Measurements from ENCODE around the gene CIDEA.
A peak's percentile ranks its signal among the peaks of the same experiment; 100 is the strongest.

The CIDEA gene

DNA sequence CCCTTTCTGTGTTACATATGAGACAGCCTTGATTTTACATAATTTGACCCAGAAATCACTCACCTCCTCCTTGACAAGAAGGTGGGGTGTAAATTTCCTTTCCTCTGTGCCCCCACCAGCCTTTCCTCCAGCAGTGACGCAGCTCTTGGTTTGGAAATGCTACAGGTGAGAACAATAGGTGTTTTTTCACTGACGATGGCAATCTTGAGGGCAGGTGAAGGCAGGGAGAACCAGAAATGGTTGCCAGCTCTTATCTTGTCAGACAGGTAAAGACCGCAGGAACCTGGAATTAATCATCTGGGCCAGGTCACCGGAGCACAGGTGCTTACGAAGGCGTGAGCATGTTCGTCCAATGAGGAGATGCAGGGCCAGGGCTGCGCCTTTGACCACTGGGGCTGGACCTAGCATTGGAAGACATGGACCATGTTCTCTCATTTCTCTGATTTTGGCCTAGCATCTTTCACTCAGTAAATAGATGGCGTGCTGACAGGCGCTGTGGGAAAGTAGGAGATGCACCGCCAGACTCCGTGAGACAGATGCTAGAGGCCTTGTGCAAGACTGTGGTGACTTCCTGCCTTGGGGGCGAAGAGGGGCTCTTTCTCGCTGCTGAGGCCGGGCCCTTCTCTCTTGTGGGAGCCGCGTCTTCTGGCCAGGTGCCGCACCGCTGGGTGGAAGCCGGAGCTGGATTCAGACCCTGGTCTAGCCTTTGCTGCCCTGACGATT, 4.0 kb downstream of the CIDEA start:
- no peak overlapping the region for H3K27ac ChIP-seq (ENCODE audit: low read depth, low read length)
- H3K9me3 ChIP-seq (ENCODE audit: low read length), result no peaks in the 10 kb centered on the region
- peaks cover 6% of the 10 kb centered on the region for H3K4me1 ChIP-seq (ENCODE audit: insufficient read depth, low read length)
- peaks cover 4 to 22% of the 10 kb centered on the region in 2 donors for H3K27me3 ChIP-seq (ENCODE audit: control insufficient read depth in 1 of 2, insufficient read depth in 2 of 2, low read length in 2 of 2)
- no peak overlapping the region for H3K4me3 ChIP-seq (ENCODE audit: low read depth in 1 of 2, low read length in 2 of 2)
- H3K36me3 ChIP-seq (ENCODE audit: insufficient read depth, low read length), result no peaks in the 10 kb centered on the region
- no peak overlapping the region for H3K9ac ChIP-seq (ENCODE audit: low read length)

DNA sequence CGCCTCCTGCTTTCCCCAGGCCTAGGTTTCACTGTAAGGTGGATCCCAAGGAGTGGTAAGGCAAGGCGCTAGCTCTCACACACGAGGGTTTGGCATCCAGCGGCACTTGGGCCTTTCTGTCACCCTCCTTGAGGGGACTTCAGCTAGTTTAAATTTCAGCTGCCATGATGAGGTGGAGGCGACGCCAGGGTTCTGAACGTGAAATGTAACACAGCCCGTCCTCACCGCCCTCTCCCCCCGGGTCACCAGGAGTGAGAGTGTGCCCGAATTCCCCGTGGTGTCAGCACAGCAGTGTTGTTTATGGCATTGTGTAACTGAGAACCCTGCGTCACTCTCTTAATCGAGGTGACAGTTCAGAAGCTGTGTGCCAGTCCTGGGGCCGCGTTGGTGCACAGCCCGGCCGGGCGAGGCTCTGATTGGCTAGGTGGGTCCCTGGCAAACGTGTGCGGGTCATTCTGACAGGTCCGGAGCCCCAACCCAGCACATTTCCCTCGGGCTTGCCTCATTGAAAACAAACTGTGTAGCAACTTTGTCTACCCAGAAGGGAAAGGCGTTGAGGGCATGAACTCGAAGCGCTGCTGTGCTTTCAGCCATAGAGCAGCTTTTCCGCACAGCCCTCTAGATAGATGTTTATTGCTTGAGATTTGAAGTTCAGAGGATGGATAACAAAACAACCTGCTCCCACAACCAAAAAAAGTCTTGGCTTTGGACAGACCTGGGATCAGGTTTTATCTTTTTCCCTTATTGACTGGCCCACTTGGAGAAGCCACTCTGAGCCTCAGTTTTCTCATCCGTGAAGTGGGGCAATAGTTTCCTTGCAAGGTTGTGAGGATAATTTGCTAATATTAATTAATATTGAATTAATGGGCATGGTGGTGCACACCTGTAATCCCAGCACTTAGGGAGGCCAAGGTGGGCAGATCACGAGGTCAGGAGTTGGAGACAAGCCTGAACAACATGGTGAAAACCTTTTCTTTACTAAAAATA, 4.9 kb downstream of the CIDEA start:
- Histone ChIP-seq H3K4me3 (ENCODE audit: low read depth in 1 of 2, low read length in 2 of 2) (no peak overlapping the region), H3K4me1 (ENCODE audit: insufficient read depth, low read length) (peaks cover 6% of the 10 kb centered on the region), H3K36me3 (ENCODE audit: insufficient read depth, low read length) (no peaks in the 10 kb centered on the region), H3K27me3 (ENCODE audit: control insufficient read depth in 1 of 2, insufficient read depth in 2 of 2, low read length in 2 of 2) (peaks cover 4 to 14% of the 10 kb centered on the region in 2 donors), H3K27ac (ENCODE audit: low read depth, low read length) (no peak overlapping the region), H3K9me3 (ENCODE audit: low read length) (no peaks in the 10 kb centered on the region), H3K9ac (ENCODE audit: low read length) (no peak overlapping the region)

DNA sequence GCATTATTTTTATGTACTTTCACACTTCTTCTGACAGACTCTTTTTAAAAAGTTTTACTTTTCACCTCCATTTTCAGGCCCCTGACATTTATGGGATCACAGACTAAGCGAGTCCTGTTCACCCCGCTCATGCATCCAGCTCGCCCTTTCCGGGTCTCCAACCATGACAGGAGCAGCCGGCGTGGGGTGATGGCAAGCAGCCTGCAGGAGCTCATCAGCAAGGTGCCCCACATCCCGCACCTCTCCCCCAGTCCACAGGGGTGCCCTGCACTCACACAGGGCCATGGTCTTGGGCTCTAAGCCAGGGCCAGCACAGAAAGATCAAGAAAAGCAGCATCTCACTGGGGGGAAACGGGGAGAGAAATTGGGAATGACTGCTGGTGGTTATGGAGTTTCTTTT, 8.6 kb downstream of the CIDEA start:
- no peaks in the 10 kb centered on the region for H3K4me1 ChIP-seq (ENCODE audit: insufficient read depth, low read length)
- no peaks in the 10 kb centered on the region for H3K27me3 ChIP-seq (ENCODE audit: control insufficient read depth in 1 of 2, insufficient read depth in 2 of 2, low read length in 2 of 2)
- H3K4me3 ChIP-seq (ENCODE audit: low read depth in 1 of 2, low read length in 2 of 2), result no peak overlapping the region
- H3K27ac ChIP-seq (ENCODE audit: low read depth, low read length), result no peak overlapping the region
- H3K9me3 ChIP-seq (ENCODE audit: low read length), result no peaks in the 10 kb centered on the region
- no peak overlapping the region for H3K9ac ChIP-seq (ENCODE audit: low read length)
- no peaks in the 10 kb centered on the region for H3K36me3 ChIP-seq (ENCODE audit: insufficient read depth, low read length)

DNA sequence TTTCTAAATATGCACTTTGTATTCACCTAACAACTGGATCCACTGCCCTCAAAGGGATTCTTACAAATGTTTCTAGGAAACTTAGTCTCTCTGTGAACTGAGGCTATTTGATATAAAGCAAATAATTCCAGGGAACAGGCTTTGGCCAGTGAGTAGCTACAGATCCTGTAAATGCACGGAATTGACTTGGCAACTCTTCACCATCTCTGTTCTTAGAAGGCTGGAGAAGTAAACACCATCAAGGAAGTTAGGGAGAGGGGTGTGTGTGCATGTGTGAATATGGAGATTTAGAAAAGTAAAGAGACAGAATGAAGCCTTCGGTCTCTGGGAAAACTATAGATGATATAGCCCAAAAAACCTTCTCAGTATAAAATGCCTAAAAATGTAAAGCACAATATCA, 10.7 kb downstream of the CIDEA start:
- no peak overlapping the region for H3K4me3 ChIP-seq (ENCODE audit: low read depth in 1 of 2, low read length in 2 of 2)
- H3K9ac ChIP-seq (ENCODE audit: low read length), result no peak overlapping the region
- H3K27me3 ChIP-seq (ENCODE audit: control insufficient read depth in 1 of 2, insufficient read depth in 2 of 2, low read length in 2 of 2), result no peaks in the 10 kb centered on the region
- no peaks in the 10 kb centered on the region for H3K36me3 ChIP-seq (ENCODE audit: insufficient read depth, low read length)
- H3K9me3 ChIP-seq (ENCODE audit: low read length), result no peaks in the 10 kb centered on the region
- no peak overlapping the region for H3K27ac ChIP-seq (ENCODE audit: low read depth, low read length)
- no peaks in the 10 kb centered on the region for H3K4me1 ChIP-seq (ENCODE audit: insufficient read depth, low read length)

DNA sequence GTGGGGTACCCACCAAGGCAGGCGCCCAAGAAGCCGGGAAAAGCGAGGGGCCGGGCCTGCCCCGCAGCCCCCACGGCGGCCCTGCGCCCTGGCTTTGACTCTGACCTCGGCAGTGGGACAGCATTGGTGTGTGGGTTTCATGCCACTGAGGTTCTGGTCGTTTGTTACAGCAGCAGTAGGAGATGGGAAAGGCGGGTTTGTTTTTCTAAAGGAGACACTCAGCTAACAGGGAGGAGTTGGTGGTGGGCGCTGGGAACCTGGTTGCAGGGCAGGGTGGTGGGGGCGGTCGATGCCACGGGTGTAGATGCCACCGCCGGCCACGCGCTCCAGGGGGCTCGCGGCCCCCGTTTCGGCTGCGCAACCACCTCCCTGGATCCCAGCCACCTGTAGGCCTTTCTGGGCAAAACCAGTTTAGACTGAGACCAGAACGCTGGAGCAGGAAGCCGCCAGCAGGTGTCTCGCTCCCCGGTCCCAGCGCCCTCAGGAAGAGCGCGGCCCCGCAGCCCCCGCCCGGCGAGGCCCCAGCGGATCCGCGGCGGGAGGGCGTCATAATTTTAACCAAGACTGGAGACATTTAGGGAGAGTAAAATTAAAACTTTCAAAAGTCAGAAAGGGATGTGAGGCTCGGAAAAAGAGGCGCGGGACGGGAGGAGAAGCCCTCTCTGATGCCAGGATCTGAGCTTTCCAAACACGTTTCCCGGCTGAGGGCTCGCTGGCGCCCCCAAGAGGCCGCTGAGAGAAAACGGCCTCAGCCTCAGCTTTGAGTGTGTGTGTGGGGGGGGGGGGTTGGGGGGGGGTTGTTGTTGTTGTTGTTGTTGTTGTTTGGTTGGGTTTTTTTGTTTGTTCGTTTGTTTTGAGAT, 17.4 kb downstream of the CIDEA start:
- Histone ChIP-seq H3K4me1 (ENCODE audit: insufficient read depth, low read length) (peaks cover 1% of the 10 kb centered on the region), H3K9ac (ENCODE audit: low read length) (no peak overlapping the region), H3K9me3 (ENCODE audit: low read length) (no peaks in the 10 kb centered on the region), H3K27me3 (ENCODE audit: control insufficient read depth in 1 of 2, insufficient read depth in 2 of 2, low read length in 2 of 2) (no peaks in the 10 kb centered on the region), H3K36me3 (ENCODE audit: insufficient read depth, low read length) (no peaks in the 10 kb centered on the region), H3K4me3 (ENCODE audit: low read depth in 1 of 2, low read length in 2 of 2) (peak overlapping the region; percentile 21 to 56), H3K27ac (ENCODE audit: low read depth, low read length) (peak overlapping the region; percentile 80)

DNA sequence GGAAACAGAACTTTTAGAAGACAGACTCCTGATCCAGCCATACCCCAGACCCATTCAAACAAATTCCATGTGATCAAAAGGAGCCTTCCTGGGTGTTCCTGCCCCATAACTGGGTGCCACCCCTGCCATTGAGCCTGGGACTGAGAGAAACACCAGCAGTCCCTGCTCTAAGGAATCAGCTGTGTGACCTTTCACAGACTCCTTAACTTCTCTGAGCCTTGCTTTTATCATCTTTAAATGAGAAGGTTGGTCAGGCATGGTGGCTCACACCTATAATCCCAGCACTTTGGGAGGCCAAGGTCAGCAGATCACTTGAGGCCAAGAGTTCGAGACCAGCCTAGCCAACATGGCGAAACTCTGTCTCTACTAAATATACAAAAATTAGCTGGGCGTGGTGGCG, 20.6 kb downstream of the CIDEA start:
- Histone ChIP-seq H3K36me3 (ENCODE audit: insufficient read depth, low read length) (no peaks in the 10 kb centered on the region), H3K9ac (ENCODE audit: low read length) (no peak overlapping the region), H3K27ac (ENCODE audit: low read depth, low read length) (no peak overlapping the region), H3K9me3 (ENCODE audit: low read length) (no peaks in the 10 kb centered on the region), H3K27me3 (ENCODE audit: control insufficient read depth in 1 of 2, insufficient read depth in 2 of 2, low read length in 2 of 2) (no peaks in the 10 kb centered on the region), H3K4me3 (ENCODE audit: low read depth in 1 of 2, low read length in 2 of 2) (no peak overlapping the region), H3K4me1 (ENCODE audit: insufficient read depth, low read length) (peaks cover 30% of the 10 kb centered on the region)

DNA sequence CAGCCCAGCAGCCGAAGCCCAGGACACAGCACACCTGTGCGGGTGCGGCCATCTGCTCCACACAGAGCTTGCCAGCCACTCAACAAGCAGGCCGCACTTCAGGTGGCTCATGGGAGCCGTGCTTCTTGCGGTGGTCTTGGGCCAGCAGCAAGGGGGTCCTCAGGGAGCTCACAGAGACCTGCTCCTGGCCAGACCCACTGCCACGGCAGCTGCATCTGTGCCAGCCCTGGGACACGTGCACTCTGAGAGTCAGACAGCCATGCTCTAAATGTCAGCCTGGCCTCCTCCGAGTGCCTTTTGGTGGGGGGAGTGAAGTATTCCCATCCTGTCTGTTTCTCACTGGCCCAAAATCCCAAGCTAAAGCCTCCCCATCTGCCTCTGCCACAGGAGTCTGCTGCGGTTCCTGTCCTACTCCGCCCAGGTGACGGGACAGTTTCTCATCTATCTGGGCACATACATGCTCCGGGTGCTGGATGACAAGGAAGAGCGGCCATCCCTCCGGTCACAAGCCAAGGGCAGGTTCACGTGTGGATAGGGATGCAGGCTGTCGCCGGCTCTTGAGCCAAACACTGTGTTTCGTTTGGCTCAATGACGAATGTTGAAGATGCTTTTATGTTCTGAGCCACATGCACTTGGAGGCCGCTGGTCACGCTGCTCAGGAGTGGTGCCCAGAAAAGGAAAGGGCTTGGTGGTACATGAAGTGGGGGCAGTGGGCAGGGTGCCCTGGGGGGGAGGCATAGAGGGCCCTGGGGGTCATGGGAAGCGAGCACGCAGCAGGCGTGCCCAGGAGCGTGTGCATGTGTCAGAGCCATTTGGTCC, 22.8 kb downstream of the CIDEA start:
- H3K9ac ChIP-seq (ENCODE audit: low read length), result no peak overlapping the region
- H3K27me3 ChIP-seq (ENCODE audit: control insufficient read depth in 1 of 2, insufficient read depth in 2 of 2, low read length in 2 of 2), result no peaks in the 10 kb centered on the region
- no peaks in the 10 kb centered on the region for H3K36me3 ChIP-seq (ENCODE audit: insufficient read depth, low read length)
- peaks cover 39% of the 10 kb centered on the region for H3K4me1 ChIP-seq (ENCODE audit: insufficient read depth, low read length)
- no peaks in the 10 kb centered on the region for H3K9me3 ChIP-seq (ENCODE audit: low read length)
- H3K27ac ChIP-seq (ENCODE audit: low read depth, low read length), result peak overlapping the region; percentile 99
- H3K4me3 ChIP-seq (ENCODE audit: low read depth in 1 of 2, low read length in 2 of 2), result no peak overlapping the region

DNA sequence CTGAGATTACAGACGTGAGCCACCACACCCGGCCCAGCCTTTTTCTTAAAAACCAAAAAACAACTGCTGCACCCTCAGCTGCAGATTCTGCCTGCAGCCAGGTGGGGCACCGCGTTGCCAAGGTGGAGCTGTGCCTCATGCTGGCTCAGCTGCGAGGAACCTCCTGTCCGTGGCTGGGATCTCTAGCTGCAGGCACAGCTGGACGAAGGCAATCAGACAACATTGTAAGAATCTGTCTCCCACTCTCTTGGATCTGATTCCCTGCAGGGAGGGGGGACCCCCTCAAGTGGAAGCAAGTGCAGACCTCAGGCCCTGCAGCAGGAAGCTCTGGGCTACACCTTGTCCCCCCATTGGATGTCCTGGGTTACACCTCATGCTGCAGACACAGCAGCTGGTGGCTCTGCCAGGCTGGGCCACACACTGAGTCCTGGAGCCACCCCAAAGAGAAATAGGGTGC, 24.1 kb downstream of the CIDEA start:
- H3K9ac ChIP-seq (ENCODE audit: low read length), result peak overlapping the region; percentile 97

DNA sequence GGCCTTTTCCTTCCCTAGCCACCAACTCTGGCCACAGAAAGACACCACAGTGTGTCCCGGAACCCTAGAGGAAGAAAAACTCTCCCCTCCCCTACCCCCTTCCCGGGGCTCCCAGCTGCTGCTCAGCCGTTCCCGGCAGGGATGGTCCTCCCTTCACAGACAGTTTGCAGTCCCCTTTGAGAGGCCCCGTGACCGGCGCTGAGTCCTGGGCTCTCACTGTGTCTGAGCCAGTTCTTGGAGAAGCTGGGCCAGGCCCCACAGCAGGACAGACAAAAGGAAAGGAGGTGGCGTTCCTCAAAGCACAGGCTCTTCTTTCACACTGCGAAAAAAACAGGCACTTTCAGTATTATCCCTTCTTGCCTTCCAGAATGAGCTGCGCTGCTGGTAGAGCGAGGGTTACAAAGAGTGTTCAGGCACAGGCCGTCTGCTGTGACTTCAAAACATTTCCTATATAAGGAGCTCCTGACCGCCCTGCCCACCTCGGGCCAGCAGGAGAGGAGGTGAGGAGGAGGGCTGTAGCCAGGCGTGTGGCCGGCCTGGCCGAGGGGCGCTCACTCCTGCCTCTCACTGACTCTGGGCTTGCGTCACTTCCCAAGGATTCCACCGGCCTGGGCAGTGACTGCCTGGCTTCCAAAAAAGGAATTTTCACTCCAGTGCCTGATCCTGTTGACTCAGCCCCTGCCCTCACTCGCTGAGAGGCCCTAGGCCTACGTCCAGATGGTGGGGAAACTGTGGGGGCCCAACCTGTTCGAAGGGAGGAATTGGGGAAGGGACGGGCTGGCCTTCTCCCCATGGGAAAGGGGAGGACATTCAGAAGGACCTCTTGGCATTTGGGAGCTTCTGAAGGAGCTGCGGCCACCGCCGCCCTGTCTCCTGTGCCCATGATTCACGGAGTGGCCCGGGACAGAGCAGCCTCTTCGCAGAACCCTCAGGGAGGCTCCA, 24.9 kb downstream of the CIDEA start:
- no peaks in the 10 kb centered on the region for H3K36me3 ChIP-seq (ENCODE audit: insufficient read depth, low read length)
- H3K9me3 ChIP-seq (ENCODE audit: low read length), result no peaks in the 10 kb centered on the region
- peak overlapping the region; percentile 99 for H3K27ac ChIP-seq (ENCODE audit: low read depth, low read length)
- H3K27me3 ChIP-seq (ENCODE audit: control insufficient read depth in 1 of 2, insufficient read depth in 2 of 2, low read length in 2 of 2), result no peaks in the 10 kb centered on the region
- H3K4me1 ChIP-seq (ENCODE audit: insufficient read depth, low read length), result peaks cover 39% of the 10 kb centered on the region
- peak overlapping the region; percentile 43 to 73 for H3K4me3 ChIP-seq (ENCODE audit: low read depth in 1 of 2, low read length in 2 of 2)
- peak overlapping the region; percentile 97 for H3K9ac ChIP-seq (ENCODE audit: low read length)

More for the DNA sequence above, 24.1 kb downstream of the CIDEA start:
- H3K4me1 ChIP-seq (ENCODE audit: insufficient read depth, low read length), result peaks cover 39% of the 10 kb centered on the region
- no peaks in the 10 kb centered on the region for H3K9me3 ChIP-seq (ENCODE audit: low read length)
- no peaks in the 10 kb centered on the region for H3K36me3 ChIP-seq (ENCODE audit: insufficient read depth, low read length)
- H3K27me3 ChIP-seq (ENCODE audit: control insufficient read depth in 1 of 2, insufficient read depth in 2 of 2, low read length in 2 of 2), result no peaks in the 10 kb centered on the region
- peak overlapping the region; percentile 99 for H3K27ac ChIP-seq (ENCODE audit: low read depth, low read length)
- peak overlapping the region; percentile 39 to 73 for H3K4me3 ChIP-seq (ENCODE audit: low read depth in 1 of 2, low read length in 2 of 2)
